SU-DHL-6 (cell line): ENCODE measurements around the gene PHF21B.

ENCODE experiments used
- EZH2phosphoT487 ChIP-seq: fragments of 200-600 bp; sonication (generic), shearing (Covaris generic); conservative IDR thresholded peaks from 2 replicates; pipeline ENCODE4 v1.6.1; 2018; ENCODE audit warnings: mild to moderate bottlenecking, antibody characterized with exemption, low read length, moderate library complexity, mixed read lengths
- TF ChIP-seq, protein P1 (sequence below): fragments of 200-600 bp; sonication (generic); IDR thresholded peaks from one replicate; pipeline ENCODE4 v1.5.1; 2017; ENCODE audit warnings: antibody characterized with exemption, mild to moderate bottlenecking, low read length, moderate library complexity; ENCODE audit not compliant: insufficient read depth, poor library complexity, severe bottlenecking

DNA sequence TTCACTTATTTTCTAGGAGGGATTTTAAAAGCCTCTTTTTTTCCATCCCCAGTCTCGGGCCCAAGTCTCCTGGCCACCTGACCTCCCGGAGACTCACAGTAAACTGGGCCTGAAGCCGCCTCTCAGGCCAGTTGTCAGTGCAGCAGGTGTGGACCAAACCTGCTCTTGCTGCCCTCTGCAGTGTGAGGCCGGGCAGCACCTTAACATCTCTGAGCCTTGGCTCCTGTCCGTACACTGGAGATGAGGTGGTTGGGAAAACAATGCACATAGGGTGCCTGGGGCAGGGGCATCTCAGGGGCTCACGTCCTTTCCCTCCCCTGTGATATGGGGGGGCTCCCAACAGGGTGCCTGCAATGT is 45.1 kb downstream of the PHF21B start:
- TF ChIP-seq, protein P1, sequence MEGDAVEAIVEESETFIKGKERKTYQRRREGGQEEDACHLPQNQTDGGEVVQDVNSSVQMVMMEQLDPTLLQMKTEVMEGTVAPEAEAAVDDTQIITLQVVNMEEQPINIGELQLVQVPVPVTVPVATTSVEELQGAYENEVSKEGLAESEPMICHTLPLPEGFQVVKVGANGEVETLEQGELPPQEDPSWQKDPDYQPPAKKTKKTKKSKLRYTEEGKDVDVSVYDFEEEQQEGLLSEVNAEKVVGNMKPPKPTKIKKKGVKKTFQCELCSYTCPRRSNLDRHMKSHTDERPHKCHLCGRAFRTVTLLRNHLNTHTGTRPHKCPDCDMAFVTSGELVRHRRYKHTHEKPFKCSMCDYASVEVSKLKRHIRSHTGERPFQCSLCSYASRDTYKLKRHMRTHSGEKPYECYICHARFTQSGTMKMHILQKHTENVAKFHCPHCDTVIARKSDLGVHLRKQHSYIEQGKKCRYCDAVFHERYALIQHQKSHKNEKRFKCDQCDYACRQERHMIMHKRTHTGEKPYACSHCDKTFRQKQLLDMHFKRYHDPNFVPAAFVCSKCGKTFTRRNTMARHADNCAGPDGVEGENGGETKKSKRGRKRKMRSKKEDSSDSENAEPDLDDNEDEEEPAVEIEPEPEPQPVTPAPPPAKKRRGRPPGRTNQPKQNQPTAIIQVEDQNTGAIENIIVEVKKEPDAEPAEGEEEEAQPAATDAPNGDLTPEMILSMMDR = no peak
- TF ChIP-seq EZH2phosphoT487 = no peak
